HG03135 (cell line): ENCODE data around the gene TIGAR.

Experiments
- ATAC-seq: cut with Tn5 transposase; IDR thresholded peaks from one replicate; pipeline ENCODE4 v1.9.1; 2021; ENCODE audit warnings: mild to moderate bottlenecking, moderate library complexity; ENCODE audit not compliant: unreplicated experiment

TIGAR gene

GRCh38 chr12:4282892-4283511 is 38.0 kb upstream of the TIGAR start:
- no peak for ATAC-seq

GRCh38 chr12:4283512-4284255 is 37.3 kb upstream of the TIGAR start:
- ATAC-seq: no peak

GRCh38 chr12:4284306-4284705 is 36.7 kb upstream of the TIGAR start:
- no peak for ATAC-seq

- ATAC-seq: no peak
Measured at GRCh38 chr12:4285070-4285469, 35.9 kb upstream of the TIGAR start.

GRCh38 chr12:4286228-4286627 is 34.8 kb upstream of the TIGAR start:
- ATAC-seq: no peak

GRCh38 chr12:4286771-4287317 is 34.2 kb upstream of the TIGAR start:
- ATAC-seq: no peak

- no peak for ATAC-seq
Measured at GRCh38 chr12:4287325-4288211, 33.4 kb upstream of the TIGAR start.

GRCh38 chr12:4288296-4289131 is 32.5 kb upstream of the TIGAR start:
- ATAC-seq: no peak

GRCh38 chr12:4289231-4289878 is 31.7 kb upstream of the TIGAR start:
- no peak for ATAC-seq

GRCh38 chr12:4289998-4290790 is 30.8 kb upstream of the TIGAR start:
- ATAC-seq: no peak

GRCh38 chr12:4292341-4293073 is 28.5 kb upstream of the TIGAR start:
- ATAC-seq: no peak

- ATAC-seq: no peak
Measured at GRCh38 chr12:4293299-4293965, 27.6 kb upstream of the TIGAR start.

- ATAC-seq: no peak
Measured at GRCh38 chr12:4293966-4294505, 27.0 kb upstream of the TIGAR start.

- no peak for ATAC-seq
Measured at GRCh38 chr12:4296751-4297150, 24.3 kb upstream of the TIGAR start.

GRCh38 chr12:4297617-4298016 is 23.4 kb upstream of the TIGAR start:
- no peak for ATAC-seq

GRCh38 chr12:4300883-4301282 is 20.1 kb upstream of the TIGAR start:
- ATAC-seq: no peak

GRCh38 chr12:4301932-4302501 is 19.0 kb upstream of the TIGAR start:
- ATAC-seq: no peak
